Measurements from ENCODE around the gene CXCL1. TPM values are rescaled to one million over a fixed set of nuclear protein-coding genes. Genes with fewer than 3 reads are reported as not detected.

CXCL1 gene
- total RNA-seq, 1 donor from 2014 or later = not detected

- Mint-ChIP-seq H3K27ac (no peak overlapping the region), H3K36me3 (ENCODE audit: low read depth) (no peaks in the 10 kb centered on the region), H3K4me3 (no peak overlapping the region), H3K4me1 (peaks cover 2% of the 10 kb centered on the region), H3K9me3 (no peaks in the 10 kb centered on the region), H3K27me3 (peaks cover 9% of the 10 kb centered on the region)
- intact Hi-C loops (cut with micrococcal nuclease) = no loop called here
- ATAC-seq (ENCODE audit: low read depth) = no peak
- CTCF ChIA-PET = no interaction called here
- DNase-seq = no peak
- TF ChIP-seq, protein P1, sequence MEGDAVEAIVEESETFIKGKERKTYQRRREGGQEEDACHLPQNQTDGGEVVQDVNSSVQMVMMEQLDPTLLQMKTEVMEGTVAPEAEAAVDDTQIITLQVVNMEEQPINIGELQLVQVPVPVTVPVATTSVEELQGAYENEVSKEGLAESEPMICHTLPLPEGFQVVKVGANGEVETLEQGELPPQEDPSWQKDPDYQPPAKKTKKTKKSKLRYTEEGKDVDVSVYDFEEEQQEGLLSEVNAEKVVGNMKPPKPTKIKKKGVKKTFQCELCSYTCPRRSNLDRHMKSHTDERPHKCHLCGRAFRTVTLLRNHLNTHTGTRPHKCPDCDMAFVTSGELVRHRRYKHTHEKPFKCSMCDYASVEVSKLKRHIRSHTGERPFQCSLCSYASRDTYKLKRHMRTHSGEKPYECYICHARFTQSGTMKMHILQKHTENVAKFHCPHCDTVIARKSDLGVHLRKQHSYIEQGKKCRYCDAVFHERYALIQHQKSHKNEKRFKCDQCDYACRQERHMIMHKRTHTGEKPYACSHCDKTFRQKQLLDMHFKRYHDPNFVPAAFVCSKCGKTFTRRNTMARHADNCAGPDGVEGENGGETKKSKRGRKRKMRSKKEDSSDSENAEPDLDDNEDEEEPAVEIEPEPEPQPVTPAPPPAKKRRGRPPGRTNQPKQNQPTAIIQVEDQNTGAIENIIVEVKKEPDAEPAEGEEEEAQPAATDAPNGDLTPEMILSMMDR (IDR thresholded peaks at IDR 0.05) = no peak
- POLR2A ChIA-PET = no interaction called here
Measured at GRCh38 chr4:73874386-73874785, 5.2 kb downstream of the CXCL1 start.

DNA sequence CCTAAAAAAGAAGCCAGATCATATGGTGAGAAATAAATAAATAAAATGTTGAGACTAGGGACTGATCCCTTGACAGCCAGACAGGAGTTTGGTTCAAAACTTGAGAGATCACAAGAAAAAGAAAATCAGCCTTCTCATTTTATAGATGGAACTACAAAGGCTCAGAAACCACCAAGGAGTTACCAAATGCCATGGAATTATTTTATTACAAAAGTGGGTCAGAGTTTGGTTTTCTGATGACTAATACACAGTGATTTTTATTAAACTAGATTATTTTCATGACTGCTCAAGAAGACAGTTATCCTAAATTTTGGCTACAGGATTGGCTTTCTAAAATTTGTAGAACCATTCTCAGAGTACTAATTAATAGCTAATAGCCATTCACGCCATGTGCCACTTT is 6.2 kb downstream of the CXCL1 start:
- Mint-ChIP-seq H3K36me3 (ENCODE audit: low read depth) (no peaks in the 10 kb centered on the region), H3K9me3 (no peaks in the 10 kb centered on the region), H3K27ac (no peak overlapping the region), H3K4me3 (no peak overlapping the region), H3K27me3 (peaks cover 4% of the 10 kb centered on the region), H3K4me1 (no peaks in the 10 kb centered on the region)
- ChIA-PET POLR2A (no interaction called here), CTCF (no interaction called here)
- TF ChIP-seq, protein P1 (IDR thresholded peaks at IDR 0.05) = no peak
- DNase-seq (no peak), ATAC-seq (ENCODE audit: low read depth) (no peak)
- intact Hi-C loops (cut with micrococcal nuclease) = no loop called here

- DNase-seq (no peak), ATAC-seq (ENCODE audit: low read depth) (no peak)
- peaks cover 4% of the 10 kb centered on the region for H3K27me3 Mint-ChIP-seq
- H3K4me1 Mint-ChIP-seq = no peaks in the 10 kb centered on the region
- TF ChIP-seq, protein P1 (IDR thresholded peaks at IDR 0.05) = no peak
- no peak overlapping the region for H3K27ac Mint-ChIP-seq
- H3K9me3 Mint-ChIP-seq = no peaks in the 10 kb centered on the region
- no peak overlapping the region for H3K4me3 Mint-ChIP-seq
- intact Hi-C loops (cut with micrococcal nuclease) = no loop called here
- CTCF ChIA-PET = no interaction called here
- H3K36me3 Mint-ChIP-seq (ENCODE audit: low read depth) = no peaks in the 10 kb centered on the region
- POLR2A ChIA-PET = no interaction called here
Measured at GRCh38 chr4:73883306-73883705, 14.1 kb downstream of the CXCL1 start.

- DNase-seq = no peak
- Mint-ChIP-seq H3K4me3 (no peak overlapping the region), H3K4me1 (no peaks in the 10 kb centered on the region), H3K9me3 (no peaks in the 10 kb centered on the region), H3K36me3 (ENCODE audit: low read depth) (no peaks in the 10 kb centered on the region), H3K27me3 (peaks cover 4% of the 10 kb centered on the region), H3K27ac (no peak overlapping the region)
- CTCF ChIA-PET = no interaction called here
- no peak for ATAC-seq (ENCODE audit: low read depth)
- intact Hi-C loops (cut with micrococcal nuclease) = no loop called here
- POLR2A ChIA-PET = no interaction called here
- TF ChIP-seq, protein P1 (IDR thresholded peaks at IDR 0.05) = no peak
Measured at GRCh38 chr4:73885574-73886267, 16.5 kb downstream of the CXCL1 start.

GRCh38 chr4:73891326-73891725 is 22.1 kb downstream of the CXCL1 start:
- ATAC-seq (ENCODE audit: low read depth) (no peak), DNase-seq (no peak)
- intact Hi-C loops (cut with micrococcal nuclease) = no loop called here
- H3K27ac Mint-ChIP-seq = no peak overlapping the region
- no peaks in the 10 kb centered on the region for H3K27me3 Mint-ChIP-seq
- ChIA-PET CTCF (no interaction called here), POLR2A (no interaction called here)
- no peaks in the 10 kb centered on the region for H3K36me3 Mint-ChIP-seq (ENCODE audit: low read depth)
- H3K4me1 Mint-ChIP-seq = no peaks in the 10 kb centered on the region
- no peak overlapping the region for H3K4me3 Mint-ChIP-seq
- TF ChIP-seq, protein P1 (IDR thresholded peaks at IDR 0.05) = no peak
- no peaks in the 10 kb centered on the region for H3K9me3 Mint-ChIP-seq

All from activated B cell treated with CpG ODN at 0.5 μM for 24 hours (primary cell).